KMS-11 (cell line): ENCODE data around the gene DOCK10.

Experiments
- H2AFZ ChIP-seq: fragments of 200-600 bp; sonication (generic); 2 replicates; pipeline ENCODE4 v1.6.1; 2016; ENCODE audit warnings: antibody characterized with exemption, mixed run types, low read depth
- H3K27ac ChIP-seq: fragments of 200-600 bp; sonication (generic); 2 replicates; pipeline ENCODE4 v1.6.1; 2016; ENCODE audit warnings: mild to moderate bottlenecking, mixed run types
- H3K27me3 ChIP-seq: fragments of 200-600 bp; sonication (generic); 2 replicates; pipeline ENCODE4 v1.6.1; 2017; ENCODE audit warnings: mild to moderate bottlenecking, low read depth, mixed run types, moderate library complexity; ENCODE audit not compliant: insufficient read depth
- H3K36me3 ChIP-seq: fragments of 200-600 bp; sonication (generic); 2 replicates; pipeline ENCODE4 v1.6.1; 2017; ENCODE audit warnings: mild to moderate bottlenecking, mixed run types; ENCODE audit not compliant: insufficient read depth
- H3K4me1 ChIP-seq: fragments of 200-600 bp; sonication (generic); 2 replicates; pipeline ENCODE4 v1.6.1; 2016; ENCODE audit warnings: mild to moderate bottlenecking, low read depth, mixed run types; ENCODE audit not compliant: poor library complexity, severe bottlenecking
- H3K4me2 ChIP-seq: fragments of 200-600 bp; sonication (generic); 2 replicates; pipeline ENCODE4 v1.7.0; 2016; ENCODE audit warnings: mild to moderate bottlenecking, mixed run types
- H3K4me3 ChIP-seq: fragments of 200-600 bp; sonication (generic); IDR thresholded peaks from 2 replicates; pipeline ENCODE4 v1.6.1; 2017; ENCODE audit warnings: low read depth, low read length, mixed read lengths; ENCODE audit not compliant: insufficient read depth
- H3K79me2 ChIP-seq: fragments of 200-600 bp; sonication (generic); 2 replicates; pipeline ENCODE4 v1.6.1; 2016; ENCODE audit warnings: low read depth, mixed run types; ENCODE audit not compliant: insufficient read depth
- H3K9ac ChIP-seq: fragments of 200-600 bp; sonication (generic); 2 replicates; pipeline ENCODE4 v1.6.1; 2016; ENCODE audit warnings: mild to moderate bottlenecking, mixed run types
- H4K20me1 ChIP-seq: fragments of 200-600 bp; sonication (generic); 2 replicates; pipeline ENCODE4 v1.6.1; 2016; ENCODE audit warnings: mild to moderate bottlenecking, mixed run types; ENCODE audit not compliant: insufficient read depth
- CTCF ChIP-seq: fragments of 200-600 bp; sonication (generic); conservative IDR thresholded peaks from 2 replicates; pipeline ENCODE4 v1.6.1; 2017; ENCODE audit warnings: low read depth, mild to moderate bottlenecking, antibody characterized with exemption, low read length, moderate library complexity, mixed read lengths

The DOCK10 gene

GRCh38 chr2:224982226-224982625, 60.0 kb downstream of the DOCK10 start:
- Histone ChIP-seq H2AFZ (no peak overlapping the region), H3K36me3 (no peaks in the 10 kb centered on the region), H3K4me1 (no peaks in the 10 kb centered on the region), H3K9ac (no peak overlapping the region), H3K79me2 (no peaks in the 10 kb centered on the region), H3K4me2 (no peak overlapping the region), H3K4me3 (no peak overlapping the region), H3K27ac (no peak overlapping the region), H4K20me1 (no peaks in the 10 kb centered on the region), H3K27me3 (no peaks in the 10 kb centered on the region)
- TF ChIP-seq CTCF: no peak

DNA sequence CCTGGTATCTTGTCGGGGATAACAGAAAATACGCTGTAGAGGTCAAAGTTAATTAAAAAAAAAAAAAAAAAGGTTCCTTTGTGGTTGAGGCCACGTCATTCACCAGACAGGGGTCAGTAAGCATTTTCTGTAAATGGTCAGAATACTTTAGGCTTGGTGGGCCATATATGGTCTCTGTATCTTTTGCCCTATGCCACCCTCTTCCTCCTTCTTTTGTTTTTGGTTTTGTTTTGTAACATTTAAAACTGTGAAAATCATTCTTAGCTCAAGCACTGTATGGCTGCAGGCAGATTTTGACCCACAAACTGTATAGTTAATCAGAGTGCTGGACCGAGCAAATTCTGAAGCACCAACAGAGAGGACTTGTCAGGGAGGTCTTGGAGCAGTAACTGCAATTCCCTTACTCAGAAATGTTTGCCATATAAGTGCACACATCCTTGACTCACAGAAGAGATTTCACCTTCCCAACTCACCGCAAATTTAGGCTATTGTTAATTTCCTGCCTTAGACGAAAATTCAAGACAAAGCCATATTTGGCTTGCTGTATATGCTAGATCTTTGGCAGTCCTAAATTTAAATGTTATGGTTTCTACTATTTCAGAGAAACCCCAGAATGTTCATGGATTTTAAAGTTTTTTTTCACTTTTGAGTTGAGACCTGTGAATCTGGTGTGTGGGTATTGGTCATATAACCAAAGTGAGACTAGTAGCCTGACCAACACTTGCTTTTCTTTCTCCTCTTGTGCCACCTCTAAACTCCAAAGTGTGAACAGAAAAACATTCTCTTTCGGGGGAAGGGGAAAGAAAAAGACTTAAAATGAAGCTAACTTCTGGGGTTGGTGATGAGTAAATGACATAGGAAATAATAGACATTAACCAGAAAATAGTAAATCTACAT, 65.4 kb downstream of the DOCK10 start:
- TF ChIP-seq CTCF: no peak
- Histone ChIP-seq H3K27me3 (no peaks in the 10 kb centered on the region), H3K79me2 (no peaks in the 10 kb centered on the region), H3K27ac (no peak overlapping the region), H3K9ac (no peak overlapping the region), H3K4me3 (no peak overlapping the region), H4K20me1 (no peaks in the 10 kb centered on the region), H3K4me1 (no peaks in the 10 kb centered on the region), H2AFZ (no peak overlapping the region), H3K4me2 (no peak overlapping the region), H3K36me3 (no peaks in the 10 kb centered on the region)

- H3K4me2 ChIP-seq: no peak overlapping the region
- no peak for TF ChIP-seq CTCF
- no peak overlapping the region for H3K9ac ChIP-seq
- H3K27ac ChIP-seq: no peak overlapping the region
- H3K4me3 ChIP-seq: no peak overlapping the region
- H2AFZ ChIP-seq: no peak overlapping the region
- H3K79me2 ChIP-seq: no peaks in the 10 kb centered on the region
- no peaks in the 10 kb centered on the region for H4K20me1 ChIP-seq
- no peaks in the 10 kb centered on the region for H3K27me3 ChIP-seq
- no peaks in the 10 kb centered on the region for H3K4me1 ChIP-seq
- H3K36me3 ChIP-seq: no peaks in the 10 kb centered on the region
These were observed 66.5 kb downstream of the DOCK10 start for GRCh38 chr2:224975761-224976160.

GRCh38 chr2:224973112-224974016, 68.9 kb downstream of the DOCK10 start:
- H3K79me2 ChIP-seq: no peaks in the 10 kb centered on the region
- TF ChIP-seq CTCF: no peak
- H3K27me3 ChIP-seq: no peaks in the 10 kb centered on the region
- H3K4me3 ChIP-seq: no peak overlapping the region
- H3K36me3 ChIP-seq: no peaks in the 10 kb centered on the region
- no peak overlapping the region for H3K27ac ChIP-seq
- H3K9ac ChIP-seq: no peak overlapping the region
- no peaks in the 10 kb centered on the region for H4K20me1 ChIP-seq
- no peaks in the 10 kb centered on the region for H3K4me1 ChIP-seq
- H3K4me2 ChIP-seq: no peak overlapping the region
- H2AFZ ChIP-seq: no peak overlapping the region
